Measurements from ENCODE around the gene SEPTIN8.

Gene SEPTIN8

GRCh38 chr5:132779961-132780360, 2.9 kb upstream of the SEPTIN8 start:
- DNase-seq = no peak

GRCh38 chr5:132778856-132779255, 1.8 kb upstream of the SEPTIN8 start:
- DNase-seq = no peak

- no peak for DNase-seq
Measured at GRCh38 chr5:132778129-132778528, 1.1 kb upstream of the SEPTIN8 start.

- no peak for DNase-seq
Measured at GRCh38 chr5:132776938-132777208, 166 bp downstream of the SEPTIN8 start.

GRCh38 chr5:132776131-132776937, 705 bp downstream of the SEPTIN8 start:
- no peak for DNase-seq

- DNase-seq = no peak
Measured at GRCh38 chr5:132775476-132775961, 1.5 kb downstream of the SEPTIN8 start.

GRCh38 chr5:132774896-132775295, 2.1 kb downstream of the SEPTIN8 start:
- DNase-seq = no peak

GRCh38 chr5:132774406-132774805, 2.6 kb downstream of the SEPTIN8 start:
- DNase-seq = no peak

DNA sequence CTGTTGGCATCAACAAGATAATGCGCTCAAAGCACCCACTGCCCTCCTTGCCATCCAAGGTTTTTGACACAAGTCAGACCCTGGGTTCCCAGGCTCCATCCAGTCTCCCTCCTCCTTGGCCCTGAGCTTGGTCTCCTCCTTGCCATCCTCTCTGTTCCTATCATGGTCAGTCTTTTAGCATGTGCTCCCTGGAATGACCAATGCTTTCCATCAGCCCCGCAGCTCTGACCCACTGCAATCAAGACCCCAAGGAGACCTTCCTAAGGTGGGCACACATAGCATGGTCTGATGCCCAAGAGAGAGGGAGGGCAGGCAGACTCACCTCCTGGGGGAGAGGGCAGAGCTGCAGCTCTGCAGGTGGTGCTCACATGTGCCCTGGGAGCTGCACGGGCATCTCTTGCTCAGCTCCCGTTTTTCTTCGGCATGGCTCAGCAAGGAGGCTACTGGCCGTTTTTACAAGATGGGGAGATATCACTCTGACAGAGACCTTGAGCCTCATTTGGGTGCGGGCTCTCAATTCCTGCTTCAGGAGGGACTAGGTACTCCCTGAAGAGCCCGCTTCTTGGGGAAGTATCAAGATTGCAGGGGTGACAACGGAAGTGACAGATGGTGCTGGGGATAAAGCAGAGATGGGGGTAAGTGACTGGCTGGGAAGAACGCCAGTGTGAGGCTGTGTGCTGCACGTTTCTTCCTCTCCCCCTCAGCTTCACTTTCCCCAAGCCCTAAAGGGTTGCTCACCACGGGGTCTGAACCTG, 3.3 kb downstream of the SEPTIN8 start:
- DNase-seq = no peak

DNA sequence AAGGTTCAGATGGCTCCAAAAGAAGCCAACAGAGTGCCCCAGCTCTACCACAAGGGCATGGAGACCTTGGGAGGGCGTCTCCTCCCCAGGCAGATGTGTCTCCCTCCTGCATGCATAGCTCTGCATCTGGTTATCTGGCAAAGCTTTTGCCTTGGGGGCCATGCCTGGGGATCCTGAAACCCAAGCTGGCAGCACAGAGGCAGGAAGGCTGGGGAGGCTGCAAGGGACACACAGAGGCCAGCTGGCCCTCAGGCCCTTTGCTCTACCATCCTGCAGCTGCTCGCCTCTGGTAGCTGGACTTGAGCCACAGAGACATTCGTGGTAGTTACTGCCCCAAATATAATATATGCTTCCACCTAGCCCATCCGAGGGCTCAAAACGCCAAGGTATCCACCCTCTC, 3.9 kb downstream of the SEPTIN8 start:
- no peak for DNase-seq

GRCh38 chr5:132772291-132773070, 4.6 kb downstream of the SEPTIN8 start:
- no peak for DNase-seq

DNA sequence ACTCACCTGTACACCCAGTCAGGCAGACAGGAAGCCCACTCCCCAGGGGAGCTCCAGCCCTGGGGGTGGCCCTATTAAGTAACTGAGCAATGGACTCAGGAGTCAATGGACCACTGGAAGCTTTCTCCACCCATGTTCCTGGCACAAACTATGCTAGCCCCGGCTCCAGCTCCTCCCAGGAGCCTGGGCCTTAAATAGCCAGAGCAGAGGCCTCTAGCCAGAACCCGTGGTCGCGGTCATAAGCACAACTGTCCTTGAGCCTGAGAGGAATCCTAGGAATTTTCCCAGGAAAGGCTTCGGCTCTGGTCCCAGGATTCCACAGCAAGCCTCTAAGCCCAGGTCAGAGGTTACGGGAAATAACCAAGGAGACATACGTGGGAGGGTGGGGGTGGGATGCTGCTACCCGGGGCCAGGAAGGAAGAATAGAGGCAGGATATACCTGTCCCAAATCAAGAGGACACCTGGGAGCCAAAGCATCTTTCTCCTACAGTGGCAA, 5.5 kb downstream of the SEPTIN8 start:
- no peak for DNase-seq

- DNase-seq = no peak
Measured at GRCh38 chr5:132770476-132771159, 6.4 kb downstream of the SEPTIN8 start.

DNA sequence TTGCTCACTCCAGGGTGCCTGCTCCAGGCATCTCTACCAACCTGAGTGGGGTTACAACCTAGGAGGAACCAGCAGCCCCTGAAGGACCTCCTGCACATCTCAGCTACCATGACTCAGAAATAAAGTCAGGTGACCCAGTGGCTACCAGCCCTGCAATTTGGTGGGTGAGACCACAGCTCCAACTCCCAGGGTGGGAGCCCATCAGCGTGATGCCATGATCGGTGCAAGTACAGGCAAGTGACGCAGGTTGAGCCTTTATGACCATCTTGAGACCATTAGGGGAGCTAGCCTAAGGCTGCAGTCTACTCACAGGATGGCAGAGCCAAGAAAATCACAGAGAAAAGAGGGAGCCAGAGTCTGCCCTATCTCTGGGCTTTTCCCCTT, 8.6 kb downstream of the SEPTIN8 start:
- no peak for DNase-seq

DNA sequence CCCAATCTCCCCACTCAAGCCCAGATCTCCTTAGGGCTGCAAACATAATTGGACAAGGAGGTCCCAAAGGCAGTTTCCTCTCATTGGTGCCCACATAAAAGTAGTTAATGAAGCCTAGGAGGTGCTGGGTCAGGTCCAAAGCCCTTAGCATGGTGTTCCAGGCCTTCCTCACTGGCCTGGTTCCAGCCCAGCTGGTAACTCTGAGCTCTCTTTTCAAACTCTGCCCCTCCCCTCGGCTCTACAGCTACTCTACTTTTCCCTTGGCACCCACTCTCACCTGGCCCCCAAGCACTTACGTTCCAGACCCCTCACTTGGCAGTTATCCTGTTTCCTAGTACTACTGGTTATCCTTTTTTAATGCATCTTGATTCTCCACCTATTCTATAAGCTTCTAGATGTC, 9.9 kb downstream of the SEPTIN8 start:
- DNase-seq = no peak

- DNase-seq = no peak
Measured at GRCh38 chr5:132766806-132767055, 10.3 kb downstream of the SEPTIN8 start.

DNA sequence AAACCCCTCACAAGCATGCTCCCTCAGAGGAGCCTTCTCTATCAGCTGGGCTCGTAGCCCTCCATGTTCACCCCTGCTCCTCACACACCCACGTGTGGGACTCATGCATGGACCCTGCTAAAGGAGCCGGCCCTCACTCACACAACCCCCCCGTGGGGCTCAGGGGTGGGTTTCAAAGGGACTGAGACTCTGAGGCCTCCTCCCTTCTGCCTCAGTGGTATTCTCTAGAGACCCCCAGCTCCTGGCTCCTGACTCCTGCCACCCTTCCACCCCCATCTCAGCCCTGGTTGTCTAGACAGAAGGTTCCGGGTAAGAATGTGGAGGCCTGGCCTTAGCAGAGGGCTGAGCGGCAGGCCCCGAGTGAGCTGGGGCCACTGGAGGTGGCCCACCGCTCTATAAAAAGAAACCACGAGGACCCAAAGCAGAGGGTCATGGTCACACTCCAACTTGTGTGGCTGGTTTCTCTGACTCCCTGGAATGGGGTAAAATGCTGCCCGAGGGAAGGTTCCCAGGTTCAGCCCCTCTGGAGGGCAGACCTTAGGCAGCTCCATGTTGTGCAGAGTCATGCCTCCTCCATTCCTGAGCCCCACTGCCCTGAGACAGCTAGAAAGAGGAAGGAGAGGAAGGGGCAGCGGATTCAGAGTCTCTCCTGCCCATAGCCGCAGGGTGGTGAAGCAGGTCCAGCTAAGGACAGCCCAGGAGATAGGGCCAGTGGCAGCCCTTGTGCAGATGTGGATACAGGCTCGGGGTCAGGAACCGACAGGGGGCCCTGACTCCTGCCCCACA, 10.8 kb downstream of the SEPTIN8 start:
- DNase-seq = no peak

GRCh38 chr5:132765311-132766019, 11.6 kb downstream of the SEPTIN8 start:
- no peak for DNase-seq

- DNase-seq = no peak
Measured at GRCh38 chr5:132764671-132765238, 12.3 kb downstream of the SEPTIN8 start.

GRCh38 chr5:132764051-132764450, 13.0 kb downstream of the SEPTIN8 start:
- DNase-seq = no peak
